NCI-H460 (cell line): Measurements from ENCODE around the gene TOPAZ1. TPM values are rescaled to one million over a fixed set of nuclear protein-coding genes. Genes with fewer than 3 reads are reported as not detected.

Source experiments
- total RNA-seq: library from RNA; depleted of rRNA; stranded (reverse); fragments of >200 nt; shearing (Covaris generic); gene quantifications from 2 replicates; pipeline ENCODE4 v1.2.3, GENCODE V29; 2014; rRNA removed

TOPAZ1 gene
- total RNA-seq, 1 experiment from 2014 or later = not detected

Other genes with a start within 250 kb of the TOPAZ1 start
- gene TCAIM, start 96.9 kb downstream of the TOPAZ1 start, total RNA-seq = 33.0 and 35.3 TPM in 2 replicates
- gene ZNF445, start 235.8 kb downstream of the TOPAZ1 start, total RNA-seq = 2.7 and 3.0 TPM in 2 replicates